GM08714 (cell line): Measurements from ENCODE around the gene ADGRV1.

Source experiments
- H3K4me3 ChIP-seq: fragments of 200-500 bp; sonication (Bioruptor generic); 2 replicates; pipeline ENCODE4 v1.5.1; 2014; ENCODE audit warnings: mild to moderate bottlenecking, low read length, inconsistent platforms
- ZNF274 ChIP-seq: IDR thresholded peaks from 2 replicates; pipeline ENCODE4 v1.6.1; 2012; ENCODE audit warnings: mild to moderate bottlenecking, low read depth, low read length

ADGRV1 gene

DNA sequence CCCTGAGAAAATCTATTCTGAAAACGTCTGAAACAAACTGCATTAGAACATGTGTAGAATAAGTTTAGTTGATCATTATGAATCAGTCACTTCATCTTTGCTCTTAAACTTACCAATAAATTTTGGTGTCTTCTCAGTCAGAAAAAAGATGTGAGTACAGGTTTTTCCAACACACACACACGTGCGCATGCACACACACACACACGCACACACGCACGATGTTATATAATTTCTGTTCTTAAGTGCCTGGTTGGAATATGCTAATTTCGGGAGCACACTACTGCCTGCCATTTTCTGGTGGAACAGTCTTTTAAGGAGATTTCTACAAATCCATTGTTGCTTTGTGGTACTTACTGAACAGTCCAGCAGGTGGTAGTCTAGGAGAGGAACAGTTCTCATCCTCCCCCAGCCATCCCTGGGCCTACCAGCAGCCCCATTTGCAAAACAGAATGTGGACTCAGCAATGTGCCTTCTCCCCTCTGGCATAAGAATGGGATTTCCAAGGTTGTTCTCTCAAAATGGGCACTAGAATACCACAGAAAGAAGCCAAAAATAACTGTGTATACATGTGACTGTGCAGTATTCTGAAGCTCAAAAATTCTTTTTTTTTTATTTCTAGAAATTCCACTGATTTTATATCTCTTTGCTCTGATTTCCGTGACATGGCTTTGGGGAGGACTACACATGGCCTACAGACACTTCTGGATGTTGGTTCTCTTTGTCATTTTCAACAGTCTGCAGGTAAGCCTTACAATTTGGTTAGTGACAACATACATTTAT lies 543.2 kb downstream of the ADGRV1 start:
- no peak overlapping the region for H3K4me3 ChIP-seq
- TF ChIP-seq ZNF274, result no peak

DNA sequence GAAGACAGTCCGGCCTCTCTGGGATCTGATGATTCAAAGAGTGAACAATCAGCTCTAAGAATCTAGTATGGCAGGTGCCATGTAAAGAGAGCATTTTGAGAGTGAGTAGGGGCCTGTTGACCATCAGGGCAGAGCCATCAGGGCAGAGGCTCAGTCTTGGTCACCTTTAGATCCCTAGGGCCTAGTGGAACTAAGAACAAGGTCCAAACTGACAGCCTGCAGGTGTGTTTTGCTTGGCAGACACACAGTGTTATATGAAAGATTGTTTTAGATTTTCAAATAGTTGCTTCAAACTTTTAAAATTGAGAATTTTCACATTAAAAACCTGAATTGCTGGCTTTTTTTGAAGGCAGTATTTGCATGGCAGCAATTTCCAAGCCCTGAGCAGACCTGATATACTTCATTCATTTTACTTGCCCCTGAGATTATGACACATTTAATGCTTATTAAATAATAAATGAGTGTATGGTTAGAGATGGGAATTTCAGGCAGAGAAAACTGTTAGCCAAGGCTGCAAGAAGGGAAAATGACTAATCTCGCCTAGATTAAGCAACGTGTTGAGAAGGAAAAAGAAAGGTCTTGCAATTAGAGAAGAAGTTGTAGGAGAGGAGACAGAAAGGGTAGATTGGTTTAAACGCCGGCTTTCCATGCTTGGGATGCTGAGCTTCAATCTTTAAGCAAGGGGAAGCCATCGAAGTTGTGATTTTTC lies 544.9 kb downstream of the ADGRV1 start:
- TF ChIP-seq ZNF274, result no peak
- no peak overlapping the region for H3K4me3 ChIP-seq

DNA sequence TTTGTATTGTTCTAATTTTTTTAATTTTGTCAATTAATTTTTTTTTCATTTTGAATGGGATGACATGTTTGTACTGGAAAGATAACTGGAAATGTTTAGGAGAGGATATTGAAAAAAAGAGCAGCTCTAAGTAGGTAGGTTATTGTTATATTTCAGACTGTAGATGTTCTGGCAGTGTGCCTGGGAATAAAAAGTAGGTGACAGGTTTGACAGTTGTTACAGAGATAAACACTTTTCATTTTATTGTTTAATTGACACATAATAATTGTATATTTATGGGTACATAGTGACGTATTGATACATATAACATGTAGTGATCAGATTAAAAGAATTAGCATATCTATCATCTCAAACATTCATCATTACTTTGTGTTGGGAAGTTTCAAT lies 545.5 kb downstream of the ADGRV1 start:
- H3K4me3 ChIP-seq, result no peak overlapping the region
- TF ChIP-seq ZNF274, result no peak

DNA sequence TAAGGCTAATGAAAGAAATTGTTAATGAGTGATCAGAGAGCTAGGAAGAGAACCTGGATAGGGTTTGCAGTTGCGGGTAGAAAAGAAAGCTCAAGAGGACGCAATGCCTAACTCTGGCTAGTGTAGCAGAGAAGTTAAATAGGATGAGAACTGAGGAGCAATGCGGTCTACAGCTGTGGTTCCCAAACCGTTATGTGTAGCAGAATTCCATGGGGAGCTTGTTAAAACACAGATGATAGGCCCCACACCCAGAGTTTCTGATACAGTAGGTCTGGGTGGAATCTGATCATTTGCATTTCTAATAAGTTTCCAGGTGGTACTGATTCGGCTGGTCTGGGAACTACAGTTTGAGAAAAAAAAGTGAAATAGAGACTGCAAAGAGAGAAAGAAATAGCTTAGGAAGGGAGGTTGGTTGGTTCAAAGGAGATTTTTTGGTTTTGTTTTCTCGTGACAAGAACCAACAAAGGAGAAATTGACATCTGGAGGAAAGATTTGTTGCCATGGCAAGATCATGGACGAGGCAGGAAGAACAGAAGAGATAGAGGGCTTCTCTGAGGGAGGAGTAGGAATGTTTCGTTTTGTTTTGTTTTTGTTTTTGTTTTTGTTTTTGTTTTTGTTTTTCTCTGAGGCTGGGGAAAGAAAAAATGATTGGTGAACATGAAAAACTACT lies 548.4 kb downstream of the ADGRV1 start:
- no peak for TF ChIP-seq ZNF274
- H3K4me3 ChIP-seq, result no peak overlapping the region

DNA sequence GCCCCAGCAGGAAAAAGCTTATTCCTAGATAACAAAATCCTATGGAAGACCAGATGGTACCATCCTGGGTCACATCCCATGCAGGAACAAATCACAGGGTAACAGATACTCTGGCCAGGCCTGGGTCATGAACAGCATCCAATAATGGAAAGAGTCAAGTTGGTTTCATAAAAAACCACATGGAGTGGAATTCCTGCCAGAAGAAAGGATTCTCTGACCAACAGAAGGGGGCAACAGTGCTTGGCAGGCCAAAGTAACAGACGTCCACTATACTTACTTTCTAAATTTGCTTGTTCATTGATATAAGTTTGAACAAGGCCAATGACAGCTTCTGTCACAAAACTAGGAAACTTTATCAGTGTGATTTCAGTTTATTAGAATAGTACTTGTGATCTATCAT lies 551.0 kb downstream of the ADGRV1 start:
- H3K4me3 ChIP-seq, result no peak overlapping the region
- no peak for TF ChIP-seq ZNF274

DNA sequence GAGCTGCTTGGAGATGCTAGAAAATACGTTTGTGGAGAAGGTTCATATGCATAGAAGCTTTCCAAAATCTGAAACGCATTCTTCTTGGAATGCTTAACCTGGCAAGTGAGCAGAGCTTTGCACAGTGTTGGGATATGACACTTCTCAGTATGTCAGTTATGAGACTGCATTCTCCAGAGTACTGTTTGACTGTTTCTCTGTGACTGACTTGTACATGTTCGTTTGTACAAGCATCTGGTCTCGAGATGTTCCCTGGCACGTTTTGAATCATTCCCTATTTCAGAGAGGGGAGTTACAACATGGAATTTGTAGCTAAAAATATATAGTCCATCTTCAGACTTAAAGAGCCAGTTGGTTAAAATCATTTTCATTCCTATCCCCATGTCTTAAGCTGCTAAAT lies 552.1 kb downstream of the ADGRV1 start:
- no peak for TF ChIP-seq ZNF274
- H3K4me3 ChIP-seq, result no peak overlapping the region

DNA sequence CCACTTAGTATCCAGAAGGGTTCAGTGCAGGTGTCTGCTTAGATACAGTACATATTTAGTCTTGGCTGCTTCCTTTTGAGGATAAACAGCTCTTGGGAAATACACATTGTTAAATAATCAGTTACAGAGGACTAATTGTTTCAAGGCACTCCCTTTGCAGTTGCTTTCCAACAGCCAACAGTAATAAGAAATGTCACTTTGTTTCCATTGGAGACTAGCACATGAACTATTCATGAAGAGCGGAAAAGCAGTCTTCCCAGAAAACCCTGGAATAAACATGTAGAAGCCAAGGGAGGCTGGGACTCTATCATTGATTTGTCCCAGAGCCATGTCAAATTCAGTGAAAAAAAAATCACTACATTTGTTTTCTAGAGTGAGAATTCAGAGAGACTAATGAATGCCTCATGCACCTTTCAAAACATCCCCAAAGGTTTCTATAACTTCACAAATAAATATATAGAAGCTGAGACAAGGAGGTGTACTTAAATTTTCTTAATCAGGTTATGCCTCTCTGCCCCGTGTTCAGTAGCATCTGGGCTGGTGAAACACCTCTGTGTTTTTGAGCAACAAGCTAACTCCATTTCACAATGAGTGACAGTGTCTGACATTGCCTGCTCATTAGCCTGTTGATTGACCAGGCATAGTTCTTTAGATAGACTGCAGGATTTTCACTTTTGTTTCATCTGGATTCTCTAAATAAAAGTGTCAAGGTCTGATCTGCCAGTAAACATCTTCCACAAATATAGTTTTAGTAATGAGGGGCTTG lies 553.1 kb downstream of the ADGRV1 start:
- H3K4me3 ChIP-seq, result no peak overlapping the region
- no peak for TF ChIP-seq ZNF274

DNA sequence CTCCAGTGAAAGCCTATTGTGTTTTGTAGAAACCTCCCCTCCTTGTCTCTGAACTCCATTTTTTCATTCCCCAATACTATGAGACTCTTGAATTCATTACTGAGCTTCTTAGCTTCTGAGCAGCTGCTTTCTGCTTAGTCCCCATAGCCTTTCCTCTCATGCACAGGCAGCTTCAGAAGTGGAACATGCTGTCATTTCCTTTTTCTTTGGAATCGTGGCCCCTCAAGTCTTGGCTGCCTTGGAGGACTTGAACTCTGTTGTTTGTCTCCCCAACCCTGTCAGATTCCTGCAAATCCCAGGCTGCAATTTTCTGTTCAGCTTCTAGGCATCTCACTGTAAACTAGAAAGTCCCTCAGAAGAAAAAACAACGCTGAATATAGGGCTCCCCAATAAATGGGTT lies 556.1 kb downstream of the ADGRV1 start:
- H3K4me3 ChIP-seq, result no peak overlapping the region
- TF ChIP-seq ZNF274, result no peak

DNA sequence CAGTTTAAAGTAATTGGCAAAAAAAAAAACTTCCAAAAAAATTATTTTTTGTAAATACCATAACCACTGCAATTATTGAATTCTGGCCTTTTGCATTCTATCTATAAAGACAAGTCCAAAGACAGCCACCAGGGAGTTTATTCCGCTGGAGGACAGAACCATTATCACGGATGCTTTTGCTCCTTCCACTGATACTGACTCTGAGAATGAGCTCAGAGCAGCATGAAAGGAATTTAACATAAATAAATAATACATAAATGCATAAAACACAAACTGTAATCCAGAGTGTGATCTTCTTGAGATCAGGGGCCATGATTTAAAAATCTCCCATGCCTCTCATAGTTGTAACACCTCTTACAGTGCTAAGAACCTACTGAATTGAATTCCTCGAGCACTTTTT lies 559.8 kb downstream of the ADGRV1 start:
- no peak for TF ChIP-seq ZNF274
- H3K4me3 ChIP-seq, result no peak overlapping the region

DNA sequence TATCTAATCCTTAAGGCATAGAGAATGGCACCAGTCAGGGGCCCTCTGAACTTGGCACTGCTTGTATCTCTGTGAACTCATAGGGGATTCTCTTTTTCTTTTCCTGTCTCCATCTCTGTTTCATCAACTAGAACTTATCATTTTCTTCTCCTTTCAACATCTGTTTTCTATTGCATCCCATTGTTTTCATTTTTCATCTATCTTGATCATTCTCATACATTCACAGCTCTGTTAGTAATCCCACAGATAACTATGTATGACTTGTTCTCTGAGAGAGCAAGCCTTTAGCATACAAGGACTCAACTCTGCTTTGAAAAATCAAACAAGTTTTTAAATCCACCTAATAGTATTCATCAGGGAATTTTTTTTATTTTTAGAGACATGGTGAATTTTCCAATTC lies 560.2 kb downstream of the ADGRV1 start:
- no peak for TF ChIP-seq ZNF274
- no peak overlapping the region for H3K4me3 ChIP-seq

DNA sequence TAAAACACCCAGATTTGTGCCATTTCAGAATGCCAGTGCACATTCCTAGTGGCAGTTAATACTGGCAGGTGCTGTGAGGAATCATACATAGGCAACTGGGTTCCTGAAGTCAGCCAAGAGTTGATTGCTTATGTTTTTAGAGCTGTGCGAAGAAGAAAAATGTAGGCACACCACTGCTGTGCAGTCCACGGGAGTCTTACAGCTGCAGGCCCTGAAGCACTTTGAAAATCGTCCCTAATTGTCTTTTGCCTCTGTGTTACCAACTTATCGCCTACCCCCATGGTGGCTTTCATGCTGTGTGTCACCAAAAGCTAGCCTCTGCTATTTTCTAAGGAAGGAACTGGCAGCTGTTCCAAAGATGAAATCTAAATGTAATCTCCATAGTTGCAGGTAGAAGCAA lies 560.6 kb downstream of the ADGRV1 start:
- TF ChIP-seq ZNF274, result no peak
- H3K4me3 ChIP-seq, result no peak overlapping the region

DNA sequence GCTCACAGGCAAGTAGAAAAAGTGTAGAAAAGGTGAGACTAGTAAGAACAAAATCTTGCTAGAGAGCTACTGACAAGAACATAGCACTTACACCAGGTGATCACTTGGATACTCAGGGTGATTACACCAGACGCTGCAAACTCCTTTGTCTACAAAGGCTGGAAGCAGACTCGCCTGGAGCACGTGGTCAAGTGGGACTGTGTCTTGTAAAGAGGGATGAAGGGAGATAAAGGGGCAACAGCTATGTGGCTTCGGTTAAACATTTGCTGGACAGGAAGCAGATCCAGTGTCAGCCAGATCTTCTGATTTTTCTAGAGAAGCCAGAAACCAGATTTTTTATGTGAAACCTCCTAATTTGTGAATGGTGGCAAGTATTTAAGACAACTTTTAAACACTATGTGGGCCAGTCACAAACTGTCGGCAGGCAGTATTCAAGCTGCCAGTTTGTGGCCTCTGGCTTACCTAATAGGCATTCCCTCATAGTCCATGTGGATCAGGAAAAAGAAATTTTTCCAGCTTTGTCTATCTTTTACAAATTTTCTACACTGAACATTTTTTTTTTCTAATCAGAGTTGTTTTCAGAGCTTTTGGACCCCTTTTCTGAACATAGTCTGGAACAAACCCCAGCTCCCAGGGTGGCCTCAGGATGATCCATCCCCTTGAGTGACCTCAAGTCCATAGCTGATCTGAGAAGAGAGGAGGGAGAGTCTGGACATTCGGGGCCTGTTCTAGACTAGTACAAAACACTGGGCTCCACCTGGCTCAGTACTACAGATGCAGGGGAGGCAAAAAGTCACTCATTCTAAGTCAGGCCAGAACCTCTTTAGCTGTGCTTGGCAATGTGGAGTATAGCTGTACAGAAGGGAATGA lies 561.6 kb downstream of the ADGRV1 start:
- no peak overlapping the region for H3K4me3 ChIP-seq
- no peak for TF ChIP-seq ZNF274

DNA sequence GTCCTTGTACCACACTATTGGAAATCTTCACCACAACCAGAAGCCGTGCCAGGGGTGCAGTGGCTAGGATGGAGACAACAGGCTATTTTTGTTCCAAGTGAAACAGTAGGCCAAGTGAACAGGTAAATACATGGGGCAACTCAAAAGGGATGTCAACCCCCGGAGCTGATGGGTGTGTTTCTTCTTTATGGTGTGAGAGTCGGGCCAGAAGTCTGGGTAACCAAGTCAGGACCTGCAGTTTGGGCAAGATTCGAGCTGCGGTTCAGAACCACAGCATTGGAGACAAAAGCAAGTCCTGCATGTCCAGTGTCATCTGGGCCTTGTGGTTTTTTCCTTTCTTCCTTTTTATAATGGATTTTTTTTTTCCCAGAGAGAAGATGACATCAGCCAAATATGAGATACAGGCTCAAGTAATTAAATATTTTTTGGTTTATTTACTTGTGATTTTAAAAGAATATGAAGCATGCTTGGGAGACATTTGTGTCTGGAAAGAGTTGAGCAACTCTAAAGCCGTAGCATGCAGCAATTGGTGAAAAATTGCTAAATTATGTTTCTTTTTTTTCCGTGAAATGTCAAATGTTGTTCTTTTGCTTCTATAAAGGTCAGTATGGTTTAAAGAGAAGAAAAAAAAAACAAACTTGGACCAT lies 562.9 kb downstream of the ADGRV1 start:
- no peak overlapping the region for H3K4me3 ChIP-seq
- no peak for TF ChIP-seq ZNF274

DNA sequence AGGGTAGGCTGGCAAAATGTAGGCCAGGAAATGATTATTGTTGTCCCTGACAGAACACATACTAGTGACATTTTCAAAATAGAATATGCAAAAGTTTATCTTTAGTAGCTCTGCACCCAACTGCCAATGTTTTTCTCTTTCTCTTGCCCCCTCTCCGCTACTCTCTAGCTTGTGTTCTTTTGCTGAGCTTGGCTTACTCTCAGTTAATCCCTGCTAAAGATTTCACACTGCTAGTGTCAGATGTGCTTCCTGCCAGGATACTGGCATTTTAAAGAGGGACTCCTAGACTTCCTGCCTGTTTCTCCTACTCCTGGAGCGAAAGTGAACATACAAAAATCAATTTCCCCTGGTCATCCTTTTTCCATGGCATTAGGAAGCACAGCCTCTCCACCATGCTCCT lies 564.1 kb downstream of the ADGRV1 start:
- H3K4me3 ChIP-seq, result no peak overlapping the region

More for the DNA sequence above, 564.1 kb downstream of the ADGRV1 start:
- no peak for TF ChIP-seq ZNF274
